Activated T-helper 2 cell treated with anti-CD3 and anti-CD28 coated beads, Interferon-gamma antibody, Interleukin-2, Interleukin-4, amounts not matched to agents 10 μg/mL and 5 μg/mL and 100 μg/mL, durations not matched to agents 14 hours and 24 hours and 36 hours (primary cell): ENCODE measurements around the gene IFNAR1. TPM values are rescaled to one million over a fixed set of nuclear protein-coding genes. Genes with fewer than 3 reads are reported as not detected.

Experiments used
- DNase-seq: peaks from one replicate; pipeline ENCODE4 v3.0.0; 2021; ENCODE audit warnings: low spot score
- H3K27ac Mint-ChIP-seq: one replicate; pipeline ENCODE4 v1.8.0; 2021; ENCODE audit warnings: mixed read lengths
- H3K27me3 Mint-ChIP-seq: one replicate; pipeline ENCODE4 v1.8.0; 2021; ENCODE audit warnings: low read depth, mixed read lengths
- H3K36me3 Mint-ChIP-seq: one replicate; pipeline ENCODE4 v1.8.0; 2021; ENCODE audit warnings: low read depth, mixed read lengths
- H3K4me1 Mint-ChIP-seq: one replicate; pipeline ENCODE4 v1.8.0; 2021; ENCODE audit warnings: low read depth, mixed read lengths
- H3K4me3 Mint-ChIP-seq: one replicate; pipeline ENCODE4 v1.8.0; 2021; ENCODE audit warnings: low read depth, mild to moderate bottlenecking, moderate library complexity, mixed read lengths
- H3K9me3 Mint-ChIP-seq: one replicate; pipeline ENCODE4 v1.8.0; 2021; ENCODE audit warnings: mixed read lengths
- intact Hi-C: fragments of 100-400 bp; cut with micrococcal nuclease; formaldehyde crosslinking; loops from one replicate; pipeline ENCODE4 v1.15.1; 2023
- total RNA-seq: library from RNA; stranded (reverse); gene quantifications from 2 replicates; pipeline ENCODE4 v1.2.3, GENCODE V29; 2022

IFNAR1 gene
- total RNA-seq: 26.8 and 27.9 TPM in 2 replicates

DNA sequence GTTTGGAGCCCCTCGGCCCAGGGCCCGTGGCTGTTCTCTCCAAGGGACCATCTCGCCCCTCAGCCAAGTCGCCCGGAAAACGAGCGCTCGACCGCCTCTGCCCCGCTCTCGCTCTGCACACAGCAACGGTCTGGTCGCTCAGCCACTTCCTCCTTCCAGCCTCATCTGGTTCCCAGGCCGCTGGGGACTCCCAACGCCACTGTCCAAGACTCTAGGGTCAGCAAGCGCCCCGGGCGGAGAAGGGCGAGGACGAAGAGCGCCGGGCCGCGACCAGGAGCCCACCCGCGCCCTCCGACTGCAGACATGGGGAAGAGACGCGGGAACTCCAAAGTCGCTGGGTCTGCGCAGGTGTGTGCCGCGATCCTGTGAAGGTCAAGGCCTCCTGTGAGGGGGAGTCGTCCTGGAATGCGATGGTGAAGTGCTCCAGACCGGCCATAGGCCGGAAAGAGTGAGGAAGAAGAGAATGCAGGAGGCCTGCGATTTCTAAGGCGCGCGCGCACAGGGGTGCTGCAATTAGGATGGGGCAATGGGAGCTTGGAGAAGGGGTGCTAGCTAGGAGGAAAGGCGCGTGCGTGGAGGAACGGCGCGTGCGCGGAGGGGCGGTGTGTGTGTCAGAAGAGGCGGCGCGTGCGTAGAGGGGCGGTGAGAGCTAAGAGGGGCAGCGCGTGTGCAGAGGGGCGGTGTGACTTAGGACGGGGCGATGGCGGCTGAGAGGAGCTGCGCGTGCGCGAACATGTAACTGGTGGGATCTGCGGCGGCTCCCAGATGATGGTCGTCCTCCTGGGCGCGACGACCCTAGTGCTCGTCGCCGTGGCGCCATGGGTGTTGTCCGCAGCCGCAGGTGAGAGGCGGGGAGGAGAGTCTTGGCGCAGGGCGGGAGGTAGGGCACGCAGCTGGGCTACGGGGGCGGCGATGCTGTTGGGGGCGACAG, at the start of gene IFNAR1:
Gene IFNAR1, plus strand, starts transcription at position 680 of the 931 bp plus-strand sequence. Its CDS starts 86 bp downstream, at position 766.
- Mint-ChIP-seq H3K4me3 (no peak within 1 kb of the TSS), H3K4me1 (peaks cover 20% of the 10 kb centered on the region), H3K27me3 (peaks cover 7% of the 10 kb centered on the region), H3K9me3 (no peaks in the 10 kb centered on the region), H3K36me3 (peaks cover 11% of the 10 kb centered on the region), H3K27ac (no peak within 1 kb of the TSS)
- intact Hi-C loops: loop anchor here (1.0 to 2.0 kb wide), 5 partner anchors 37 to 110 kb away; partner anchors contain the start of gene IL10RB
- DNase-seq: peak; percentile 98

DNA sequence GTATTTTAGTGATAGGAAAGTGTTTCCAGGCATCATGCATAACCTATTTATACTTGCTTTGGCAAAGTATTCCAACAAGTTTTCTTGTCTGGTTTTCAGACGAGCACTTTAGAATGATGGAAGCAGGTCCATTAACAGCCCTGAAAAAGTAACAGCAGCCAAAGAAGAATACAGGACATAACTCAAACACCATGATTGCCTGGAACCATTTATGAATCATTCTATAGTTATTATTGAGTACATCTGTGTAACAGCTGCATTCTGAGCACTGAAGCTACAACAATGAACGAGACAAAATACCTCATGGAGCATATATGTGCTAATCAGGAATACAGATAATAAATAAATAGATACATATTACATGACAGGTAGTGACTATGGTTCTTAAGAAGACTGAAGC, 46.0 kb upstream of the IFNAR1 start:
- no peak for DNase-seq
- H3K36me3 Mint-ChIP-seq: peaks cover 74% of the 10 kb centered on the region
- H3K4me3 Mint-ChIP-seq: no peak overlapping the region
- intact Hi-C loops: no loop called here
- no peaks in the 10 kb centered on the region for H3K4me1 Mint-ChIP-seq
- no peaks in the 10 kb centered on the region for H3K27me3 Mint-ChIP-seq
- no peak overlapping the region for H3K27ac Mint-ChIP-seq
- peaks cover 9% of the 10 kb centered on the region for H3K9me3 Mint-ChIP-seq

DNA sequence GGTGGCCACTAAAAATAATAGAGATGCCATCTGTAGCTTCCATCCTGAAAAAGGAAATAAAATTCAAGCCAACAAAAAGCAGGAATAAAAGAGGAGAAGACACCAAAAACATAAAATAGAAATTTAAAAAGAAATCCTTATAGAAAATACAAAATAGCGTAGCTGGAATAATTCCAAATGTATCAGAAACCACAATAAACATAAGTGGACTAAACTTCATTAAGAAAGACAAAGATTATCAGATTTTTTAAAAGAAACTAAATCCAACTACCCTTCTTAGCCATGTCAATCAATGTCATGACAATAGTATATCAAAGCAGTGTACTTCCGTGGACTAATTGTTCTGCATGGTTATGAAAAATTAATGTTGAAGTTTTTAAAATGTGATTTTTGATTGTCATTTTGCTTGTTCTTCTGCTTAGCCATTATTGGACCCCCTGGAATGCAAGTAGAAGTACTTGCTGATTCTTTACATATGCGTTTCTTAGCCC, 45.4 kb upstream of the IFNAR1 start:
- Mint-ChIP-seq H3K9me3 (peaks cover 9% of the 10 kb centered on the region), H3K27me3 (no peaks in the 10 kb centered on the region), H3K4me3 (no peak overlapping the region), H3K4me1 (no peaks in the 10 kb centered on the region), H3K36me3 (peaks cover 73% of the 10 kb centered on the region), H3K27ac (no peak overlapping the region)
- DNase-seq: no peak
- intact Hi-C loops: no loop called here

DNA sequence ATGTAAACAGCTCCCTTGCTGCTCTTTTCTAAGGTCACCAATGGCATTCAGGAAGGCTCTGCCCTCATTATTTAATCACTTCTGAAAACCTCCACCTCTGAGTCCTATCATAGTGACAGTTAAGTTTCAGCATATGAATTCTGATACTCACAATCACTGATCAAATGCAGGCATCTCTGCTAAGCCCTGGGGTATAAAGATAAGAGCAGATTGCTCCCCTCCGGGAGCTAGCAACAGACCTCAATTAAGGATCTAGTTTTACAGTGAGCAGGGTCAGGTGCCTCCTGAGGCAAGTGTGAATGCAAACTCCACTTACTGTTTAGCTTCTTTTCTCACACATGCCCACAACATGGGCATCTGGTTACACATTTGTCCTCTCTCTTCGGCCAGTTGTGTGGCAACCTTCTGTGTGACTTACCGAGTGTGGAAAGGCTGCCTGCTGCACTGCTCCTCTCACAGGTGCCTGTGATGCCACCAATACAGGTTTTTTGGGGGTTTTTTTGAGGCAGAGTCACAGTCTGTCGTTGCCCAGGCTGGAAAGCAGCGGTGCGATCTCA, 43.6 kb upstream of the IFNAR1 start:
- intact Hi-C loops: no loop called here

DNA sequence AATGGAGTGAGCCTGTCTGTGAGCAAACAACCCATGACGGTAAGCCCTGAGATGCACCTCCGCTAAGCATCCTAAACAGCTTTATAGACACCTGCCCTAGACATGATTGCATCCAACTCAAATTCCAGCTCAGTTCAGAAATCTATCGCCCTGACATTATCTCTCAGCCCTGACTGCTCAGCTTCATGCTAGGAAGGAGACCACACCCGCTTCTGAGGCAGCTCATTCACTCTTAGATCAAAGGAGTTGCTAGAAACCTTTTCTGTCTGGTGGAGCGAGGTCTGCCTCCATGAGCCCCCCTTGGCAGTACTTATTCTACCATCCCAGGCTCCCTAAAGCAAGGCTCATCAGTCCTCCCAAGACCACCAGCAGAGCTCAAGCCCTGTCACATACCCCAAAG, 41.6 kb upstream of the IFNAR1 start:
- H3K27me3 Mint-ChIP-seq: no peaks in the 10 kb centered on the region
- no peak overlapping the region for H3K27ac Mint-ChIP-seq
- H3K36me3 Mint-ChIP-seq: peaks cover 71% of the 10 kb centered on the region
- H3K9me3 Mint-ChIP-seq: peaks cover 9% of the 10 kb centered on the region
- intact Hi-C loops: no loop called here
- no peak overlapping the region for H3K4me3 Mint-ChIP-seq
- H3K4me1 Mint-ChIP-seq: no peaks in the 10 kb centered on the region
- no peak for DNase-seq

More for the DNA sequence above, 43.6 kb upstream of the IFNAR1 start:
- H3K9me3 Mint-ChIP-seq: peaks cover 9% of the 10 kb centered on the region
- H3K27me3 Mint-ChIP-seq: no peaks in the 10 kb centered on the region
- no peak overlapping the region for H3K27ac Mint-ChIP-seq
- DNase-seq: no peak
- peaks cover 73% of the 10 kb centered on the region for H3K36me3 Mint-ChIP-seq
- H3K4me1 Mint-ChIP-seq: no peaks in the 10 kb centered on the region
- no peak overlapping the region for H3K4me3 Mint-ChIP-seq

DNA sequence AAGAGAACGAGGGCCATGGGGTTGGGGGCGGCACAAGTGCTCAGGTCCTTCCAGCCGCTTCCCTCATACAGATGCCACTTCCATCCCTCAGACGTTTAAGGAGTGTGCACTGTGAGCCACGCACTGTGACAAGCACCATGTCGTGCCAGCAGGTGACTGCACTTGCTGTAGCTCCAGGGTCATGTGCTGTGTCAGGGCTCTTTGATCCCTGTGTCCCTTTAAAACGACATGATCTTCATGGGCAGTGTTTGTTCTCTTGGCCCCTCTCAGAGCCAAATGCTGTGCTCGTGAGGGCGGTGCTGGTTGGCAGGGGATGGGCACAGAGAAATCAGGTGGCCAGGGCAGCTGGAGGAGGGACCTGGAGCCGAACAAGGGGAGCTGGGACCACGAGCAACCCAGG, 38.7 kb upstream of the IFNAR1 start:
- H3K4me1 Mint-ChIP-seq: no peaks in the 10 kb centered on the region
- H3K27me3 Mint-ChIP-seq: no peaks in the 10 kb centered on the region
- no peak overlapping the region for H3K27ac Mint-ChIP-seq
- DNase-seq: no peak
- intact Hi-C loops: no loop called here
- no peaks in the 10 kb centered on the region for H3K9me3 Mint-ChIP-seq
- H3K4me3 Mint-ChIP-seq: no peak overlapping the region
- H3K36me3 Mint-ChIP-seq: peaks cover 55% of the 10 kb centered on the region

DNA sequence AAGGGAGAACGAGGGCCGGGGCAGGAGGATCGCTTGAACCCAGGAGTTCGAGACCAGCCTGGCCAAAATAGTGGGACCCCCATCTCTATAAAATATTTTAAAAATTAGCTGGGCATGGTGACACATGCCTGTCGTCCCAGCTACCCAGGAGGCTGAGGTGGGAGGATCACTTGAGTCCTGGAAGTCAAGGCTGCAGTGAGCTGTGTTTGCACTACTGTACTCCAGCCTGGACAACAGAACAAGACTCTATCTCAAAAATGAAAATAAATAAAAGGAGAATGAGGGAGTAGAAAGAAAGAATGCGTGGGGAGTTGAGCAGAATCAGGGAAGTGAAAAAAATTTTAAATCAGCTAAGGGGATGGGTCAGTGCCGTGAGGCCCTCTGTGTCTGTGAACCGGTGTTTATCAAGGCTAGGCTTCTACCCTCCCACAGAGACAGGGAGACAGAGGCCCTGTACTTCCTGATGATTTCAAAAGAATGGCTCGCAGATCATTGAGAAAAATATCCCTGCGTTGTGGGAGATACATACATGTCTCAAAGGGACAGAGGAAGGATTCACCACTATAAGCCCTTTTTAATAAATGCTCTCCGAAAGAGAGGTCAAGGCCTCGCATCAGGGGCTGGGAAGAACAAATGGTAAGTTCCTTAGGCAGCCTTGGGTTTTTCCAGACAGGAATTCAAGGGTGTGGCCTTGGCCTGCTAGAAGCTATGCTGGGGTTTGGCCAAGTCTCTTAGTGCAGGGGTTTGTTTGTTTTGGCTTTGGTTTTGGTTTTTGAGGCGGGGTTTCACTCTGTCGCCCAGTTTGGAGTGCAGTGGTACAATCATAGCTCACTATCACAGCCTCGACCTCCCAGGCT, 37.9 kb upstream of the IFNAR1 start:
- H3K4me1 Mint-ChIP-seq: no peaks in the 10 kb centered on the region
- H3K27ac Mint-ChIP-seq: no peak overlapping the region
- peaks cover 60% of the 10 kb centered on the region for H3K36me3 Mint-ChIP-seq
- no peaks in the 10 kb centered on the region for H3K9me3 Mint-ChIP-seq
- no peak for DNase-seq
- intact Hi-C loops: no loop called here
- no peak overlapping the region for H3K4me3 Mint-ChIP-seq
- no peaks in the 10 kb centered on the region for H3K27me3 Mint-ChIP-seq

DNA sequence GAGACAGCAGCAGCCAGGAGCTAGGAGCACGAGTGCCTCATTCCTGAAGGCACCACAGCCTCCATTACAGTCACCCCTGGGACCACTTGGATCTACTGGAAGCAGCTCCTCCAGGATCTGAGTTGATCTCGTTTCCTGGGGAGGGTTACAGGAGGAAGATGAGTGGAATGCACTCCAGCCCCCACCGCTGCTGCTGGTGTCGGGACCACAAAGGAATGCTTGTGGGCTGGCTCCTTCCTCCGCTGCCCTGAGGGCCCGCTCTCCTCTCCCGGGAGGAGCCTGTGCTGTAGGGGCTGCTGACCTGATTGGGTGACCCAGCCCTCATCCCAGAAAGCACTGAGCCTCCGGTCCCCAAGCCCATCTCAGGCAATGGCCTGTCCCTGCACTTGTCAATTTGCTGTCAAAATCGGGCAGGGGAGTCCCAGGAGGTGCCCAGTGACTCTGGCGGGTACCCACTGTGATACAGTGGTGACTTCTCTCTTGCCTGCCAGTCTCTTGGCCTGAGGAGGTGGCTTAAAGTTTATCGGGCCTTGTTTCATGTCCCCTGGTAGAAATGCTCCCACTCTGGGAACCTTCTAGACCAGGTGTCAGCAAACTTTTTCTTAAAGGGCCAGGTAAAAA, 35.5 kb upstream of the IFNAR1 start:
- Mint-ChIP-seq H3K36me3 (peaks cover 61% of the 10 kb centered on the region), H3K27ac (no peak overlapping the region), H3K4me1 (peaks cover 6% of the 10 kb centered on the region), H3K27me3 (no peaks in the 10 kb centered on the region), H3K9me3 (no peaks in the 10 kb centered on the region), H3K4me3 (no peak overlapping the region)
- intact Hi-C loops: no loop called here
- no peak for DNase-seq

DNA sequence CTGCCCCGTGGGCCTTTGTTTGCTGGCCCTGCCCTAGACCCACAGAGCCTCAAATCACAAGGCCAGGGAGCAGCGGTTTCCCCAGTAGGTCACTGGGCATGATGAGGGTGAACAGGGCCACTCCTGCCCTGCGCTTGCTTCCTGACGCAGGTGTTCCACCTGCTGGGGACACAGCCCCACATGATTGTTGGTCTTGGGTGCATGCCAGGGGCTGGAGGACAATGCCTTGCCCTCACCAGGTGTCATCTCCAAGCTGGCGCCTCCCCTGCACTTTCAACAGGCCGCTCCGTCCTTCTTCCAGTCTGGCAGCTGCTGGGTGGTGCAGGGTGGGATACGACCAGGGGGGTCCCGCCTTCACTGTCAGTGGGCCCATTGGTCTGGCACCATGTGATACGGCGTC, 34.3 kb upstream of the IFNAR1 start:
- Mint-ChIP-seq H3K4me1 (peaks cover 6% of the 10 kb centered on the region), H3K4me3 (no peak overlapping the region), H3K9me3 (no peaks in the 10 kb centered on the region), H3K27ac (no peak overlapping the region), H3K36me3 (peaks cover 59% of the 10 kb centered on the region), H3K27me3 (no peaks in the 10 kb centered on the region)
- intact Hi-C loops: no loop called here
- DNase-seq: no peak

DNA sequence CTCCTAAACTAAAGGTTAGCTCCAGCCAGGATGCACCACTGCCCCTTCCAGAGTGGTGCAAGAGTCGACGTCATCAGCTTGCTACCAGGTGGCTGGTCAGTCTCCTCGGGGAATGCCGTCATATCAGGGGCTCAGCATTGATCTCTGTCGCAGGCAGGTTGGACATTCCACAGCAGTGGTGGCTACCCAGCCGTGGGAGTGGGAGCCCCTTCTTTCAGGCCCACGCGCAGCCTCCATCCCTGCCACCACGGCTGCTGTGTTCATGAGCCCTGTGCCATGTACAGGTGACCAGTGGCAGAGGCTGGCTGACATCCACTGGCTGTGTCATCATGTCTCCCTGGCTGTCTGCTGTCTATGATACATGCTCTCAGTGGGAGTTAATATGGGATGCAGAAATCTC, 33.1 kb upstream of the IFNAR1 start:
- no peak overlapping the region for H3K4me3 Mint-ChIP-seq
- no peaks in the 10 kb centered on the region for H3K27me3 Mint-ChIP-seq
- H3K27ac Mint-ChIP-seq: no peak overlapping the region
- H3K9me3 Mint-ChIP-seq: no peaks in the 10 kb centered on the region
- DNase-seq: no peak
- peaks cover 53% of the 10 kb centered on the region for H3K36me3 Mint-ChIP-seq
- intact Hi-C loops: no loop called here
- peaks cover 6% of the 10 kb centered on the region for H3K4me1 Mint-ChIP-seq

DNA sequence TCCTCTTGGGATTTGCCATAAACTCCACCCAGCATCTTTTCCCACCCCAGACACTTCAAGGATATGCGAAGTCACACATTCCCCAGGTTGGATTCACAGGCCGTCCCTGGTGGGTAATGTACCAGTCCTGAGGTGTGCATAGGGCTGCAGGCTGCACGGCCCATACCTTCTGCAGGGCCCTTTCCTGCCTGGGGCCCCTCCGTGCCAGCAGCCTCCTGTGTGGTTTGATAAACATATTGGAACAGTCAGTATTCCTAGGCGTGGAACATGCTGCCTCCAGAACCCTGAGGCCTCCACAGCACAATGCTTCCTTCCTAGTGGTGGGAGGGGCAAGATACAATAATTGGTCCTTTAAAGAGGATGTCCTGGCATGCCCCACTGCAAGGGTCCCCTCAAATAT, 32.0 kb upstream of the IFNAR1 start:
- peaks cover 52% of the 10 kb centered on the region for H3K36me3 Mint-ChIP-seq
- H3K4me1 Mint-ChIP-seq: peaks cover 8% of the 10 kb centered on the region
- H3K27me3 Mint-ChIP-seq: no peaks in the 10 kb centered on the region
- no peak for DNase-seq
- intact Hi-C loops: no loop called here
- H3K27ac Mint-ChIP-seq: no peak overlapping the region
- H3K9me3 Mint-ChIP-seq: no peaks in the 10 kb centered on the region
- no peak overlapping the region for H3K4me3 Mint-ChIP-seq

DNA sequence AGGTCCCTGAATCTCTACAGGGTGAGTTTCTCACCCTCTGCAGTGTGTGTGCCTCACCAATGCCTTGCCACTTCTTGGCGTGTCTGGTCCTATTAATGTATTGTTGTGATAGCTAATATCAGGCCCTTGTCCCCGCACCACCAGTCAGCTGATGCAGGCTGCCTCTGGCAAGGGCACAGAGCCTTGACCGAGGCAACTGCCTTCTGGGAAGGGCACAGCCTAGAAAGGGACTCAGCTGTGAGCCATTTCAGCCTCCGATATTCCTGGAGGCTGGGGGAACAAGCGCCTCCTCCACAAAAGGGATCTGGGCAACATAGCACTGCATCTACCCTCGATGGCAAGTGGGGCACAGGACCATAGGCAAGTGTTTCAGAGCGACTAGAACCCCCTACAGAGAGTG, 31.6 kb upstream of the IFNAR1 start:
- intact Hi-C loops: no loop called here
- Mint-ChIP-seq H3K36me3 (peaks cover 56% of the 10 kb centered on the region), H3K9me3 (no peaks in the 10 kb centered on the region), H3K27me3 (no peaks in the 10 kb centered on the region), H3K4me3 (no peak overlapping the region), H3K4me1 (peaks cover 10% of the 10 kb centered on the region), H3K27ac (no peak overlapping the region)
- DNase-seq: no peak
